NCI-H2227 (cell line): ENCODE results near the gene PRKD2.

Experiments used
- DNase-seq: peaks from one replicate; lab custom pipeline; 2025; ENCODE audit not compliant: unreplicated experiment; lab: John Stamatoyannopoulos, UW

The PRKD2 gene

DNA sequence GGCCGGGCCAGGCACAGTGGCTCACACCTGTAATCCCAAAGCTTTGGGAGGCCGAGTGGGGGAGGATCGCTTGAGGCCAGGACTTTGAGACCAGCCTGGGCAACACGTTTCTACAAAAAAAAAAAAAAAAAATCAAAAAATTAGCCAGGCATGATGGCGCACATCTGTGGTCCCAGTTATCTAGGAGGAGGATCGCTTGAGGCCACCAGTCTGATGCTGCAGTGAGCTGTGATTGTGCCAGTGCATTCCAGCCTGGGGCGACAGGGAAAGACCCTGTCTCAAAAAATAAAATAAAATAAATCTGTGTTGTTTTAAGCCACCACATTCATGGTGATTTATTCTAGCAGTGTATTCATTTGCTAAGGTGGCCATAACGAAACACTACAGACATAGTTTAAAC, 51.8 kb downstream of the PRKD2 start:
- no peak for DNase-seq

DNA sequence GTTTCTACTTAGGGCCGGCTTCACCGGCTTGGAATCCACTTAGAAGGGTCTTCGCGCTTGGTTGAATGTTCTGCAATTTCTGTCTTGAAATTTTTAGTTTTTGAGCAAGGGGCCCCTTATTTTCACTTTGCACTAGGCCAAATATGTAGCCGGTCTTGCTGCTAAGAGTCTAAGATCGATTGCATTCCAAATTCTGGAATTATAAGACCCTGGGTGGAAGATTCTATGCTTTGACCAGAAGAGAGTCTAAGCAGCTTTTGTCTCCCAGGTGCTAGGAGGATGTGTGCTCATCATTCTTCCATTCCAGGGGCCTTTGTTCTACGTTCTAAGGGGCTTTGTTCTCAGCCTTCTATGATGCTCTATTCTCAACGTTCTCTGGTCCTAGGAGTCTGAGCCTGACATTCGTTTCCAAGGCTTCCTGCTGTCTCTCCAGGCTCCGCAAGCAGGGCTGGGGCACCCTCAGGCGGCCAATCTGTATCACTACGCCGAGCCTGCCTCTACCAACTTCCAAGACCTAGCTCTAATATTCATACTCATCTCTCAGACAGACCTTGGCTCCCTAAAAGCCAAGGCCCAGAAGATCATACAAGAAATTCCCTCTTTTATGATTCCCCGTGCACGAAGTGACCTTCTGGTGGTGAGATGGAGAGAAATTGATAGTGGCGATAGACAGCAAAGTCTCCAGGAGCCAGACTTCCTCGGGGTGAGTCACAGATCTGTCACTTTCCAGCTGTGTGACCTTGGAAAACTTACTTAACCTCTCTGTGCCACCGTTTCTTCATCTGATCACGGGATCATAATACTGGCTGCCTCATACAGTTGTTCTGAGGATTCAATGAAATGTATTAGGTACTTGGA, 55.0 kb downstream of the PRKD2 start:
- peak; percentile 79 for DNase-seq

DNA sequence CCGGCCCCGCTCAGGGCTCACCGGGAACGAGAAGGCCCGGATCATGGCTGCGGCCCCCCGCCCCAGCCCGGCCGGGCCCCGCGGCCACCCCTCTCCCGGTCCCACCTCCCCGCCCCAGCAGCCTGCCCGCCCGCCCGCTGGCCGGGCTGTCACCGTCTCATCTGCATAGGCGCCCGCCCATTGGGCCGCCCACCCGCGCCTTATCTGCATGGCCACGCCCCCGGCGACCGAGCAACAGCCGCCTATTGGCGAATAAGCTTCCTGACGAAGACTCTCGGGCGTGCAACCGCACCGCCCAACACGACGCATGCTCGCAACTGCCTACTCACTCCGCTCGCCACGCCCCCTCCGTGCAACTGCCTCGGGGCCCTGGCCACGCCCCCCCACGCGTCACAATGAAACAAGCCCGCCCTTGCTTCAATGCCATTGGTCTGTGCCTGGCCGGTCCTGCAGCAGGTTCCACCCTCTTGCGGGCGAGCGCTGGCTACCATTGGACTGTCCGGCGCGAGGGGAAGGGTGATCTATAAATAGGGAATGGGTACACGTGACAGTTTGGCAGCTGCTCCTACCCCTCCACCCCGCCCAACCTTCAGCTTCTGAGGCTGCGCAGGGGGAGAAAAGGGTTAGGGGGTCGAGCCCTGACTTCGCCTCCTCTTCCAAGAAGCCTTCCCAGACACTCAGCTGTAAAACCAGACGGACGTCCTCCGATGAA, 55.7 kb downstream of the PRKD2 start, which contains the start of gene DACT3:
TSS of gene DACT3 (minus strand) at position 163 of the 712 bp plus-strand sequence. CDS start at position 45, 118 bp downstream.
- DNase-seq: peak; percentile 99

DNA sequence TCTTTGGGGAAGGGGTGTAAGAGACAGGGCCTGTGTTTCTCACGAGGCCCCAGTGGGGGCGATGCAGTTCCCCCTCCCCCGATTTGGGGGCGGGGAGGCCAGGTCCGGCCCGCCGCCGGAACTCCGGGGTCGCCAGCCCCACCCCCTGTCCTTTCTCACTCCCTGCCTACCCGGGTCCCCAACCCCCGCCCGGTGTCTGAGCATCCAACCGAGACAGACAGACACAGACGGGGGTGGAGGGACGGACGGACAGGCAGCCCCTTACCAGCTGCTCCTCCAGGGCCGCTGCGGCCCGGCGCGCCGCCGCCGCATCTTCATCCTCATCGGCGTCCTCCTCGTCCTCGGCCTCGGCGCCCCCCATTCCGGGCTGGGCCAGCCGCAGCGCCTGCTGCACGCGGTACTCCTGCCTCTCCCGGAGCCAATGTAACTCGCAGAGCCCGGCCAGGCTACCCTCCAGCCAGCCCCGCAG, 56.3 kb downstream of the PRKD2 start:
- DNase-seq: no peak

DNA sequence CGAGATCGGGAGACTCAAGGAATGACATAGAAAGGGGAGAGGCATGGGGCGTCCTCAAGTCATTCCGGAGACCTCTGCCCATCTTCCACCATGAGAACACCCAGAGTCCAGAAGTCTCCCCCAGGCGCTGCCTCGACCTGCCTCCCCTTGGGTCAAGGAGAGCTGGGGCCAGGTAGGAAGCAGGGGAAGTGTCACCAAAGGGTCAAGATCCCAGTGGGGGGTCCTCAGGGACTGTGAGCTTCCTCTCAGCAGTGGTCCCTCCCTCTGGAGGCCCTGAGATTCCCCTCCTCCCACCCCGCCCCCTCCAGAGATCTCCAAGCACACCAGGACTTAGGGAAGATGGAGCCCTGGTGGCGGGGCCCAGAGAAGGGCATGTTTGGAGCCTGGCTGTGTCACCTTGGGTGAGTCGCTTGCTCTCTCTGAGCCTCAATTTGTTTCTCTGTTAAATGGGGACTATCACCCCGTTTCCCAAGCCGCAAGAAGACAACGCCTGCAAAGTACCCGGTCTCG, 56.9 kb downstream of the PRKD2 start:
- DNase-seq: peak; percentile 25

DNA sequence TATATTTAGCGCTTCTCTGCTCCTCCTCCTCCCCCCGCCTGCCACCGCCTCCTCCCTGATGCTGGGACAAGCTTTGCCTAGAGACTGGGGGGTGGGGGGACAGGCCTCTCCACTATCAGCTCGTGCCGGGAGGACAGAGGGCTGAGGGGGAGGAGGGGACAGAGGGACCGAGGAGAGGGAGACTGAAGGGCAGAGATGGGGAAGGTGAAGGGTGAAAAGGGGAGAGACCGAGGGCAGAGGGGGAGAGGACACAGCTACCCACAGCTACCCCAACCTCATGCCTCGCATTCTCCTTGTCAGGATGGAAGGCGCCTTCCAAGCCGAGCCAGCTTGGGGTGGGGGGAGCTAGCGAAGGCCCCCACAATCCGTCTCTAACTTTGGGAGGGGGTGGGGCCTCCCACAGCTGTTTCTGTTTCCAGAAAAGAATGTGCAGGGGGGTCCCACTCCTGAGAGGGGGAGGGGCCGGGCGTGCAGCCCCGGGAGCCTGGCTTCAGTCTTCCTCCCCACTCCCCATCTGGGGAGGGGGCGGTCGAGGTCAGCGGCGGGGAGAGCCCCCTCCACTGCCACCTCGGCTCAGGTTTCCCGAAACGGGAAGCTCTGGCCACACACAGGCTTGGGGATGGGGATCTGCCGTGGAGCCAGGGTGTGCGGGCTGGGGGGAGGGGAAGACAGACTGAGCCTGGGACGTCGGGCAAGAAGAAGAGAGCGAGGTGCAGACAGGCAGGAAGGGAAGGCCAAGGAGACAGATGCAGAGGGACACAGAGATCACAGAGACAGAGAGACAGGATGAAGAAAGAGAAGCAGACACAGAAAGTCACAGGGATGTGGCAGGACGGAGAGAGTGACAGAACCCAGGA, 57.5 kb downstream of the PRKD2 start:
- DNase-seq: peak; percentile 25

DNA sequence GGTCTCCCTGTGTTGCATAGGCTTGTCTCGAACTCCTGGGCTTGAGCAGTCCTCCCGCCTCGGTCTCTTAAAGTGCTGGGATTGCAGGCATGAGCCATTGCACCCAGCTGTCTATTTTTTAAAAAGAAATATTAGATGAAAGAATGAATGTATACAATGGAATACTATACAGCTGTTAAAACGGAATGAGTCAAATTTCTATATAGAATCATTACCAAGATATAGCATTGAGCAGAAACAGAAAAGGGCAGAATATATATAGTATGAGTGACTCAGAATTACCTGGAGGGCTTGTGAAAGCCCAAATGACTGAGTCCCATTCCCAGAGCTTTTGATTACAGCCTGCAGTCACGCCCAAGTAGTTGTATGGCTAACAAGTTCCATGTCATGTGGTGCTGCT, 60.4 kb downstream of the PRKD2 start:
- DNase-seq: no peak

DNA sequence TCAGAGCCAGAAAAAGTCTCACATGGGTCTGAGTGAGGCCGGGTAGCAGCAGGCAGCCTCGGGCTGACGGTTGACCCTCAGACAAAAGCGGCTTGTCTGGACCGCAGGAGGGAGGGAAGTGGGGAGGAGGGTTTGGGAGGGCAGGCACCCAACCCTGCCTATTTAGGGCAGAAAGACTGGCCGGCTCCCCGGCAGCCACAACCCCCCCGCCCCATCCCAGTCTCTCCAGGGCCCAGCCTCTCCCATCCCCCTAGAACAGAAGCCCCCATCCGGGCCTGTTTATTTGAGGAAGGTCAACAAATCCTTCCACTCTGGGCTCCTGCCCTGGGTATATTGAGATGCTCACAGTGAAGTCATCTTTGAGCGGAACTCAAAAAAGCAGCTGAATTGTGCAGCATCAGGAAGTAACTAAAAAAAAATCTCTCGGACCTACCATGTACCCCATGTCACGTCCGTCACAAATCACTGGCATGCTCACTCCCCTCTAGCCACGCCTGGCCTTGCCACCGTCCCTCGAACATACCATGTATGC, 62.2 kb downstream of the PRKD2 start:
- DNase-seq: no peak

DNA sequence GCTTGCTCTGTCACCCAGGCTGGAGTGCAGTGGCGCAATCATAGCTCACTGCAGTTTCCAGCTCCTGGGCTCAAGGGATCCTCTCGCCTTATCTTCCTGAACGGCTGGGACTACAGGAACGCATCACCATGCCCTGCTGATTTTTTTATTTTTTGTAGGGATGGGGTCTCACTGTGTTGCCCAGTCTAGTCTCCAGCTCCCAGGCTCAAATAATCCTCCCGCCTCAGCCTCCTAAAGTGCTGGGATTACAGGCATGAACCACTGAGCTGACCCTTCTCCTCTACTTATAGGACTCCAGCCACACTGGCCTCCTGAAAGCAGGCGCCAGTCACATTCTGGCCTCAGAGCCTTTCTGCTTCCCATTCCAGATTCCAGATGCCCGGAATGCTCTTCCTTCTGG, 66.5 kb downstream of the PRKD2 start:
- DNase-seq: no peak

DNA sequence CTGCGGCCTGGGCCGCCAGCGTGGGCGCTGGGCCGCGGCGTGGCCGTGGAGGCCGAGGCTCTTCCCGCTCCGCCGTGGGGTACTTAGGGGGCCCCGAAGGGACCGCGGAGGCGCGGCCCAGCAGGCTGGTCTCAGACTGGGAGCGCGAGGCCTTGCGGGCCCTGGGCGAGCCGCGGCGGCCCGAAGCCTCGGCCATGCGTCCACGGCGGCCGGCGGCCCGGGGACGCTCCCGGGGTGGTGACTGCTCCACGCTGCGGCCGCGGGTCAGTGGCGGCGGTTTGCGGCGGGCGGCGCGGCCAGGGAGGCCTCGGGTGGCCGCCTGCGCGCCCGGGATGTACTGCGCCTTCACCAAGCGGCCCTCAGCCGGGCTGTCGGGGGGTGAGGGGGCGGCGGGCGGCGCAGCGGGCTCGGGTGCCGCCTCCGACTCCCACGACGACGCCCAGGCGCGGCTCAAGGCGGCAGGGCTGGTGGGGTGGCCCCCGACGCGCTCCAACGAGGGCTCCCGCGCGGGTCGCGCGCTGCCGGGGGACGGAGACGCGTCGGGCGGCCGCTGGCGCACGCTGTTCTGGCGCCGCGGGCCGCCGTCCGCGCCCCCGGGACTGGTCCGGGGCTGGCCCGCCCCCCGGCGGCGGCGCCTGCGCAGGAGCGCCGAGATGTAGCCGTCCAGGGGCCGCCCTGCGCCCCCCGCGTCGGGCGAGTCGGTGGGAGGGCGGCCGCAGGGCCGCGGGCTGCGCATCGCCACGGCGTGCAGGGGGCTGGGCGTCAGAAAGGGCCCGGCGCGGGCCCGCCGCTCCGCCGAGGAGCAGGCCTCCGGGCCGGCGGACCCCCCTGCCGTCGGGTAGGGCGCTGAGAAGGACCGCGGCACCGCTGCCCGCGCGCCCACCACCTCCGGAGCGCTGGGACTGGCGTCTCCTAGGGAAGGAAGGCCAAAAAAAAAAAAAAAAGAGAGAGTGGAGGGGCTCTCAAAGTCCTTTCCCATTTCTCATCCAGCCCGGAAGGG, 67.7 kb downstream of the PRKD2 start:
- DNase-seq: no peak

DNA sequence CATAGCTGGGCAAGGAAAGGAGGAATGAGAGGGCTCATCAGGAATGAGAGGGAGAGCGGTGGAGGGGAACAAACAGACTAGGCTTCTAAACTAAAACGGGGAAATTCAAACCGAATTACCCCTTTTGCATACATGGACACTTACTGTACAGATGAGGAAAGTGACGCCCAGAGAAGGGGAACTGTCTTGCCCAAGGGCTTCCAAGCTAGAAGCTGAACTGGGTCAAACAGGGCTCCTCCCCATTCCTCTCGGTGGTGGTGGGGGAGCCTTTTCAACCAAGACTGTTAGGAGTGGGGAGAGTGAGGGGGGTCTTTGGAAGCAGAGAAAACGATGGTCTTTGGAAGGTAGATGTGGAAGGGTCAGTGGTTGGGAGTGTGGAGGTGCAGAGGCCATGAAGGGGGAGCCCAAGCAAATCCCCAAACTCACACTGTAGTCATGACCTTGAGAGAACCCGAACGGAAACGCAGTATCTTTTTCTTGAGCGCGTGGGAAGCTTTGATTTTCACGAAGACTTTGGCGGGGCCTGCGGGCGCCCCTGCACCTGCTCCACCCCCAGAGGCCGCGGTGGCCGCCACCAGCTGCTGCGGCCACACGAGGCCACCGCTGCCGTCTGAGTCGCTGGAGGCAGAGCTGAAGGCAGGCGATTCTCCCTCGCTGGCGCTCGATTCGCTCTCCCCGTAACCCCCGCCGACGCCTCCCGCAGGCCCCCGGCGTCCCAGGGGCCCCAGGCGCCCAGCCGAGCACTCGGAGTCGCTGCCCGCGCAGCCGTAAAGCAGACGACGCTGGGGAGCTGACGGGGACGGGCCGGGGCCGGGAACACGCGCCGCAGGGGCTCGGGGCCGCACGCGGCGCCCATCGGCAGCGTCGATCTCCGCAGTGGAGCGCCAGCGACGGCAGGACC, 68.6 kb downstream of the PRKD2 start:
- no peak for DNase-seq

DNA sequence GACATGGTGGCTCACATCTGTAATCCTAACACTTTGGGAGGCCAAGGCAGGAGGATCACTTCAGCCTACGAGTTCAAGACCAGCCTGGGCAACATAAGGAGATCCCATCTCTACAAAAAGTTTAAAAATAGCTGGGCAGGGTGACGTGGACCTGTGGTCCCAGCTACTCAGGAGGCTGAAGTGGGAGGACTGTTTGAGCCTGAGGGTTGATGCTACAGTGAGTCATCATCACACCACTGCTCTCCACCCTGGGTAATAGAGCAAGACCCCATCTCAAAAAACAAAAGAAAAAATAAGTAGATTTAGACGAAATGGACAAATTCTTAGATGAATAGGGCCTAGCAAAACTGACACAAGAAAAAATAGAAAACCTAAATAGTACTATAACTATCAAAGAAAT, 70.5 kb downstream of the PRKD2 start:
- no peak for DNase-seq

DNA sequence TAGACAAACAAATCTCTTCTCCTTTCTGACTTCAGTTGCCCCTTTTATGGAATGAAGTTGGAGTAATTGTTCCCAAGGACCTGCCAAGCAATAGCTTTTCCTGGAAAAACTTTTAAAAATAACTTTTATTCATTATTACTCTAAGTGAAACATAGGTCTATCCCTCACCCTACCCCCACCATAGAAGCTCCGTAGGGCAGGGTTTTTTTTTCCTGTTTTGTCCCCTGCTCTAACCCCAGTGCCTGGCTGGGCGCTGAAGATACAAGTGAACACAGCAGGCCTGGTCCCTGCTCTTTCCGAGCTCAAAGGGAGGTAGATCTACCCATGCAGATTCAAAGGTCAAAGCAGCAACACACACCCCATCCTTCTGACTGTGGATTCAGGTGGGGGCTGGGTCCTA, 72.2 kb downstream of the PRKD2 start:
- DNase-seq: no peak

DNA sequence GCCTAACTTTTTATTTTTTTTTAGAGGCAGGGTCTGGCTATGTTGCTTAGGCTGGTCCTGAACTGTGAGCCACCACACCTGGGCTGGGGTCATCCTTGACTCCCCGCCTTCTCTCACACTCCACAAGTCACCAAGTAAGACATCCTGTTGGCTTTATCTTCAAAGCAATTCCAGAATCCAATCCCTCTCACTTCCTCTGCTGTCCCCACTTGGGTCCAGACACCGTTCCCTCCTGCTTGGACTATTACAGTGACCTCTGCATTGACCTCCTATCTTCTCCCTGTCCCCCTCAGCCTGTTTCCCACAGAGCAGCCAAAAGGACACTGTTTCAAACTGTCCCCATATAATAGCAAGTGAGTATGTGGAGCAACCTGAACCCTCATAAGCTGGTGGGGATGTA, 76.3 kb downstream of the PRKD2 start:
- no peak for DNase-seq

DNA sequence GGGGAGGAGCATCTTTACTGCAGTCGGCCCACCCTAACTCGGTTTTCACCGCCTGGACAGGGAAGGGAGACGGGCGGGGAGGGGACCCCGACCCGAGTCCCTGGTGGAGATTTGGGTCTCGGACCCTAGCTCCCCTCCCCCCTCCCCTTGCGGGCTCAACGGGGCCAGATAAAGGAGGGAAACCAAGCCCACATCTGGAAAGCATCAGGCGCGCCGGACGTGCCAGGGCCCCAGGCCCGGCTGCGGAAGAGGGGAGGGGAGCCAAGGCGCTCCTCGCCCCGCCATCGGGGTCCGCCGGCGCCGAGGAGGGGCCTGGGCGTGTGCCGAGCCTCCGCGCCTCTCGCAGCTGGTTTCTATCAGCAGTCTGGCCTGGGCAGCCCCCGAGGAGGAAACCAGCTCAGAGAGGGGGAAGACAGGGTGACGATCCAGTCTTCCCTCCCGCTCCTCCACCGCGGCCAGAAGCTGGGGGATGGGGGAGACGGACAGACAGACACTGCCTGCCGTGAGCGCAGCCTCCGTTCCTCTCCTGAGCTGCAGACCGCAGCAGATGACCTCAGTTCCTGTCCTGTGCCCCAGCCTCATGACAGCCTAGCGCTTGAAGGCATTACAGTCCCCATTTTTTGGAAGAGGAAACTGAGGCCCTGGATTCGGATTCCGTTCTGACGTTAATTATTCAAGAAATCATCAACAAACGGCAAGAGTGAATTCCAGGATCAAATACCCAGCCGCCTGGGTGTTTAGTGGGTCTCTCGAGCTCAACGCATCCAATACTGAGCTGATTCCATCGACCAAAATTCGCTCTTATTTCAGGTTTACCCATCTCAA, 77.3 kb downstream of the PRKD2 start:
- peak; percentile 55 for DNase-seq

DNA sequence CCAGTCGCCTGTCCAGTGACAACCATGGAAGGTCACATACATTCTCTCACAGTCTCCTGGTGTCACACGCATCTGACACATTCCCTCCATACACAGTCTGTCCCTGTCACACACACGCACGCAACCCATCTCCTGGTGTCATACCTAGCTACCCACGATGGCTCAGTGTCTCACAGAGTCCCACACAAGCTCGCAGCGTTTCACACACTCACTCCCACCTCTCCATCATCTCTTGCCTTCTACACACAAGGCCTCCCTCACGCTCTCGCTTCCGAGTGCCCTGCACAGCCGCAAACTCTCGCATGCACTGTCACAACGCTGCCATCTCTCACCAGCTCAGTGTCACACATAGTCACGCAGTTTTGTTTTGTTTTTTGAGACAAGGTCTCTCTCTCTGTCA, 79.7 kb downstream of the PRKD2 start:
- DNase-seq: no peak

DNA sequence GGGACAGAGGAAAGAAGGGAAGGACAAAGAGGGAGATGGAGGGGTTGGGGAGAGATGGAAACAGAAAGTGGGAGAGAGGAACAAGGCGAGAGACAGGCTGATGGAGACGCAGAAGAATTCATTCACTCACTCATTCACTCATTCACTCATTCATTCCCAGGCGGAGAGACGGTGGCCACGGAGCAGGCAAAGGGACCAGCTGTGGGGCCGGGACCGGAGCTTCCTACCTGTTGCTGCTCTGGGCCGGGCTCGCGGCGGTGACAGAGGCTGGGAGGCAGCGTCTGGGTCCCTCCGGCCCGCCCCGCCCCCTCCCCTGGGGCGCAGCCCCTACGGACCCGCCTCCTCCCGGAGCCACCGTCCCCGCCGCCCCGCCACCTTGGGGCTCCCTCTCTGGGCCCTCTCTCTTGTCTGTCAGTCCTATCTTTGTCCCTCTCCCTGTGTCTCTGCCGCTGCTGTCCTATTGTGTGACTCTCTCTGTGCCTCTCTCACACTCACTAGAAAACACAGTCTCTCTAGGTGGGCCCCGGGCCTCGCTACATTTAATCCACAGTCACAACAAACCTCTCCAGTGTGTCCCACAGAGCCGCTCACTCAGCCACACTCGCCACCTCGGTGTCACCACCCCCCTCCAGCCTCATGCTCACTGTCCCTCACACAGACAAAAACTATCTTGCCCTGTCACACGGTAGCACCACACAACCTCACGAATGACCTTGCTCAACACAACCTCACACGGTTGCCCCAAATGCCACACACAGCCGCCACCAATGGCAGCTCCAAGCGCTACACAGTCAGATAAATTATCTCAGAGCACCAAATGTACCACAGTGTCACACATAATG, 80.8 kb downstream of the PRKD2 start, which contains the start of gene GNG8:
TSS of gene GNG8 (minus strand) at position 283 of the 842 bp plus-strand sequence. CDS start 1,520 bp downstream, outside the sequence.
- DNase-seq: no peak
